ENCODE data around the gene LNX1. TPM values are rescaled to one million over a fixed set of nuclear protein-coding genes. Genes with fewer than 3 reads are reported as not detected.

The LNX1 gene
- total and polyA plus RNA-seq, 2 donors (not counting 3 experiments of a cell fraction or from before 2014, with no cell fraction given): 0.72 to 1.3 TPM

GRCh38 chr4:53518807-53519206 lies 72.5 kb downstream of the LNX1 start:
- intact Hi-C loops (cut with micrococcal nuclease) (no loop called here), dilution Hi-C loops (cut with MboI; ENCODE audit: extremely low pct_ligation_motif_present, low sequenced_read_pairs) (no loop called here)
- FAIRE-seq (no peak), DNase-seq (ENCODE audit: low read depth, low spot score) (no peak)
- H3K9me3 ChIP-seq (replicated peaks; ENCODE audit: control insufficient read depth, insufficient read depth, low read length): no peaks in the 10 kb centered on the region
- H3K27me3 ChIP-seq (ENCODE audit: control insufficient read depth in 2 of 2, insufficient read depth in 2 of 2, low read length in 2 of 2): no peaks in the 10 kb centered on the region
- no peaks in the 10 kb centered on the region for H3K36me3 ChIP-seq (ENCODE audit: control insufficient read depth in 2 of 2, extremely low read depth in 1 of 2, insufficient read depth in 2 of 2, low read length in 2 of 2)
- no peak overlapping the region for H3K27ac ChIP-seq (ENCODE audit: insufficient read depth, low read depth, low read length)
- no peak overlapping the region for H2AFZ ChIP-seq (ENCODE audit: low read depth, low read length)
- no peaks in the 10 kb centered on the region for H3K4me1 ChIP-seq (ENCODE audit: control insufficient read depth, extremely low read depth, insufficient read depth, low read length)
- no peaks in the 10 kb centered on the region for H3K79me2 ChIP-seq (ENCODE audit: control insufficient read depth, insufficient read depth, low read length)
- H3K9ac ChIP-seq (replicated peaks; ENCODE audit: extremely low read depth, insufficient read depth, low read length): no peak overlapping the region
- no peaks in the 10 kb centered on the region for H4K20me1 ChIP-seq (replicated peaks; ENCODE audit: control insufficient read depth, extremely low read depth, insufficient read depth, low read length)
- H3K9me1 ChIP-seq (replicated peaks; ENCODE audit: control insufficient read depth, extremely low read depth, insufficient read depth, low read length): no peaks in the 10 kb centered on the region
- no peak for TF ChIP-seq GATA2 (IDR thresholded peaks at IDR 0.05; ENCODE audit: insufficient read depth, insufficient read length, low read depth, low read length)
- TF ChIP-seq FOS (IDR thresholded peaks at IDR 0.05; ENCODE audit: borderline replicate concordance, insufficient read depth, low read length): no peak
- TF ChIP-seq POLR2A (IDR thresholded peaks at IDR 0.05; ENCODE audit: low read depth, low read length): no peak
- no peak for TF ChIP-seq JUN (IDR thresholded peaks at IDR 0.05; ENCODE audit: borderline replicate concordance, insufficient read depth, insufficient read length, low read depth)
- TF ChIP-seq MAX (IDR thresholded peaks at IDR 0.05; ENCODE audit: insufficient read depth, insufficient read length): no peak
- no peak for TF ChIP-seq EZH2 (IDR thresholded peaks at IDR 0.05; ENCODE audit: borderline replicate concordance, low read depth, low read length, severe bottlenecking)
- no peak for TF ChIP-seq MYC (IDR thresholded peaks at IDR 0.05; ENCODE audit: low read depth, low read length)
- no peak for TF ChIP-seq POLR2AphosphoS5 (IDR thresholded peaks at IDR 0.05; ENCODE audit: insufficient read depth, low read depth, low read length)
- TF ChIP-seq CTCF (IDR thresholded peaks at IDR 0.05; ENCODE audit: extremely low read depth in 1 of 2, insufficient read depth in 1 of 2, low read depth in 1 of 2, low read length in 2 of 2): no peak
- ChIA-PET POLR2A (interaction anchor here (0.6 kb wide), 1 partner anchor 58 kb away, joined by 3 read pairs; no protein-coding TSS in a partner anchor), CTCF (no interaction called here)
- BruUV-seq (replicated peaks): no TSS peak
- no peak overlapping the region for H3K4me3 ChIP-seq (replicated peaks in 1 of 3; ENCODE audit: insufficient read depth in 1 of 3, low read depth in 1 of 3, low read length in 3 of 3)
- no peak overlapping the region for H3K4me2 ChIP-seq (ENCODE audit: insufficient read depth, low read length)

All from endothelial cell of umbilical vein (primary cell).